ENCODE data around the gene NRP1.

The NRP1 gene

DNA sequence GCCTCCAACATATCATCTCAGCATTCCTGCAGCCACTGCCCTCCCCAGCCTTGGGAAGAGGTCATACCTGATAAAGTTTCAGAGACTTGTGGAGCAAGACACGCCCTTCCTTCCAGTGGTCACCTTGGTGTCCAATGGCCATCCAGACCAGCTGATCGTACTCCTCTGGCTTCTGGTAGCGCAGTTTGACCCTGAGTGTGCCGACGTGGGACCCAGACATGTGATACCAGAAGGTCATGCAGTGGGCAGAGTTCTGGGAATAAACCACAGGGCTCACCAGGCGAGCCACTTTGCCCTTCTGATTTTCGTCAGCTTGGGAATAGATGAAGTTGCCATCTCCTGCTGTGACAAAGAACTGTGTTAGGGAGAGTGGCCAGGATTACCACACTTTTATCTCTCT lies 148.3 kb downstream of the NRP1 start:
- Histone ChIP-seq H3K4me3 (no peak overlapping the region), H3K27me3 (no peaks in the 10 kb centered on the region), H3K4me2 (no peak overlapping the region), H3K9ac (no peak overlapping the region), H3K36me3 (no peaks in the 10 kb centered on the region), H3K27ac (no peak overlapping the region), H4K20me1 (no peaks in the 10 kb centered on the region), H3K9me3 (no peaks in the 10 kb centered on the region), H3K4me1 (peaks cover 10% of the 10 kb centered on the region)
- TF ChIP-seq Cebpa-rat (IDR thresholded peaks at IDR 0.05), result no peak

DNA sequence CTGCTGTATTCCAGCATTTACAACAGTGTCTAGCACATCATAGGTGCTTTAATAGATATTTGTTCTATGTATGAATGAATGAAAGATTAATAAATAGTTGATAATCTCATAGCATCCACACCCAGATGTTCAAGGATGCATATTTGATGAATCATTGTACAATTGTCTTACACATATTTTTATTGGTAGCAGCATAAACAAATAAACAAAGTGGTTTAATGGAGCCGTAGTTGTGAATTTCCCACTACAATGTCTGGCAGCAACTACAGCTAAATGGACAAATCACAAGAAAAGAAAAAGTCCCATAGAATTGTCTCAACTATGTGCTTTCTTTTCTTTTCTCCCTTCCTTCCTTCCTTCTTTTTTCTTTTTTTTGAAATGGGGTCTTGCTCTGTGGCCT lies 150.8 kb downstream of the NRP1 start:
- Histone ChIP-seq H3K36me3 (no peaks in the 10 kb centered on the region), H3K4me1 (no peaks in the 10 kb centered on the region), H3K9me3 (no peaks in the 10 kb centered on the region), H3K4me3 (no peak overlapping the region), H3K27ac (no peak overlapping the region), H3K9ac (no peak overlapping the region), H4K20me1 (no peaks in the 10 kb centered on the region), H3K27me3 (no peaks in the 10 kb centered on the region), H3K4me2 (no peak overlapping the region)
- no peak for TF ChIP-seq Cebpa-rat (IDR thresholded peaks at IDR 0.05)

DNA sequence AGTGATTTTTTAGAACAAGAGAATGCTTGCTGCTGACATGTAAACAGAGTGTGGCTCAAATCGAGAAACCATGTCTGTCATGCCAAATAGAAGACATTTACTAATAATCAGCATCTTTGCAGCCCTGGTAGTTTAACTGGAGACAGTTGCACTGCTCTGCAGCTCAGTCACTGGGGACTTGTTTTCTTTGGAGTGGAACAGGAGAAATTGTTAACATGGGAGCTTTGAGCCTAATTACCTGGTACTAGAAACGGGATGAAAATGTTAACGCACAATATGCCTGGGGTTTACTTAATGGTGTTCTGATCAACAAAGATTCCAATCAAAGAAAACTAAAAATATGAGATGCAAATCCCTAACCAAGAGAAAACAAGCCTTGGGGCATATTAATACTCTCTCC lies 153.5 kb downstream of the NRP1 start:
- no peak for TF ChIP-seq Cebpa-rat (IDR thresholded peaks at IDR 0.05)
- Histone ChIP-seq H3K27ac (no peak overlapping the region), H4K20me1 (no peaks in the 10 kb centered on the region)

DNA sequence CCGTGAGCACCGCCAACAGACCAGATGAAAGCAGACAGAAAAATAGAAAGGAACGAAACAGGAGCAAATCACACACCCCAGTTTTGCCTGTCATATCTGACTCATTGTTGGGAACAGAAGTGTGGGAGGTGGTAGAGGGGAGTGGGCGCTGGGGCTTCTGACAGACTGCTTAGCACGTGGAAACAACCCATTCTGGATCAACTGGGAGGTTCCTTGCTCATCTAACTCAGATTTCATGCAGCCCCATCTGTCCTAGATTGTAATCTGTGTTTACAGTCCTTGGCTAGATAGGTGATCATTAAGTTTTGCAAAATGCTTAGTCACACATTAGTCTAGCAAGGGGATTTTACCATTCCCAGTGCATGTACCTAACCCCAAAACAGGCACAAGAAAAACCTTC lies 154.1 kb downstream of the NRP1 start:
- H3K4me1 ChIP-seq, result no peaks in the 10 kb centered on the region
- H3K4me3 ChIP-seq, result no peak overlapping the region
- H4K20me1 ChIP-seq, result no peaks in the 10 kb centered on the region
- no peaks in the 10 kb centered on the region for H3K9me3 ChIP-seq
- no peak overlapping the region for H3K27ac ChIP-seq
- no peaks in the 10 kb centered on the region for H3K27me3 ChIP-seq
- H3K9ac ChIP-seq, result no peak overlapping the region
- no peak overlapping the region for H3K4me2 ChIP-seq
- H3K36me3 ChIP-seq, result no peaks in the 10 kb centered on the region
- no peak for TF ChIP-seq Cebpa-rat (IDR thresholded peaks at IDR 0.05)

More for the DNA sequence above, 153.5 kb downstream of the NRP1 start:
- Histone ChIP-seq H3K4me2 (no peak overlapping the region), H3K27me3 (no peaks in the 10 kb centered on the region), H3K9ac (no peak overlapping the region), H3K36me3 (no peaks in the 10 kb centered on the region), H3K4me1 (no peaks in the 10 kb centered on the region), H3K4me3 (no peak overlapping the region), H3K9me3 (no peaks in the 10 kb centered on the region)

DNA sequence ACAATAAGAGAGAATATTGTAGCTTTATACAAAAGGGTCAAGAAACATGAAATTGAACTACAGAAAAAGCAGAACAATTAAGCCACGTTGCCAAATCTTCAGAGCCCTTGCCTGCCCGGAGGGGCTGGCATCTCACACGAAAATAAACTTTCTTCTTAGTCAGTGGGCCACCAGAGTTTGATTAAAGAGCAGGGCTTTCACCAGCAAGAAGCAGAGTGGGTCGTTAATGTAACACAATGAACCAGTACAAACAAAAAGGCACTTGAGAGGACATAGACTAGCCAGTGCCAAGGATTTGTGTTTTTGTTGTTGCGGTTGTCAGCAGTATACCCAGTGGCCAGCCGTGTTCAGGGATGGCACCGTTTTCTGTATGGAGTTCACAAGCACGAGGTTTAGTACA lies 155.4 kb downstream of the NRP1 start:
- Histone ChIP-seq H3K4me2 (no peak overlapping the region), H4K20me1 (no peaks in the 10 kb centered on the region), H3K4me1 (no peaks in the 10 kb centered on the region), H3K36me3 (no peaks in the 10 kb centered on the region), H3K27me3 (no peaks in the 10 kb centered on the region), H3K27ac (no peak overlapping the region), H3K9me3 (no peaks in the 10 kb centered on the region), H3K4me3 (no peak overlapping the region), H3K9ac (no peak overlapping the region)
- TF ChIP-seq Cebpa-rat (IDR thresholded peaks at IDR 0.05), result no peak

DNA sequence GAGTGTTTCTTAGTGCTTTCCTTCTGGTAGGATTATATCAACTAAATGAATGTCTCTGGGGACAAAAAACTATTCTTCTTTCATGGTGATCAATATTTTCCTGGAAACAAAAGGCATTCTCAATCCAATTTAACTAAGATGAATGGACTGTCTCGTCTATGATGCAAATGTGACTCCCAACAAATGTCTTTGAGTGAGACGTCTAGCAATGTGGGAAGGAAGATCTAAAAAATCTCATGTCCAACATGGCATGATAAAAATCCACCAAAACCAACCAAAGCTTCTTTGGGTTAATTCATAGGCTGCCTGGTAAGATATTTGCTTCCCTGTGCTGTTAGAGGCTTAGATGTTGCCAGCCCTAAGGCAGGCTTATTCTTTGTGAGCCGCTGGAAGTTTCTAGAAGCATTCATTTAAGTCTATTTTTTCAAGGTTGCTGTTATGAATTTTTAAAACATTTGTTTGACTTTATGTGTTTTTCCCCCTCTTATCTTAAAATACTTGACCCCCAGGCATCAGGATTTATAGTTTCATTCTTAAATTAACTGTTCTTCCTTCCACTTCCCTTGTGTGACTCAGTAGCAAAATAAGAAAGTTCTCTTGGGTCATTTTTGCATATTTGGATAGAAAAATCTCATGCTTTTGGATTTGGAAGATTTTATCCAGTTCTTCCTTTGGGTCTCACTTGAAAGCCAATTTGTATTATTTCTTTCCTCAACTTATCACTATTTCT lies 156.3 kb downstream of the NRP1 start:
- no peak overlapping the region for H3K4me2 ChIP-seq
- H3K27ac ChIP-seq, result no peak overlapping the region
- TF ChIP-seq Cebpa-rat (IDR thresholded peaks at IDR 0.05), result no peak
- H3K9ac ChIP-seq, result no peak overlapping the region
- no peaks in the 10 kb centered on the region for H3K27me3 ChIP-seq
- H3K9me3 ChIP-seq, result no peaks in the 10 kb centered on the region
- no peak overlapping the region for H3K4me3 ChIP-seq
- H3K36me3 ChIP-seq, result no peaks in the 10 kb centered on the region
- no peaks in the 10 kb centered on the region for H3K4me1 ChIP-seq
- H4K20me1 ChIP-seq, result no peaks in the 10 kb centered on the region

DNA sequence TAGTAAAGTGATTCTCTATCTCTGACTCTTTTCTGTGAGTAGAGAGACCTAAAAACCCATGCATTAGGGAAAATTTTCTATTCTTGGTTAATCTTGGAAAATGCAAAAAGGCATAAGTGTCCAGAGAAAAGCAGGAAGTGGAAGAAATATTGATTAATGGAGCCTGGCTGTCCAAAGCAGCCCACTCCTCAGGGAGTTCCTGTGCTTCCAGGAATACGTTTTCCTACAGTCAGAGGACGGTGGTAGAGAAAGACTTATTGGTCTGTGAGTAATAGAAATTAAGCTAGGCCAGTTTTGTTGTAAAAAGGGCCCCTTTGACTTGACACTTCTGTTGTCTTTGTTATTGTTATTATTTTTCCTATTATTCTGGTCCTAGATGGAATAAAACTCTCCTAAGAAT lies 157.8 kb downstream of the NRP1 start:
- Histone ChIP-seq H3K4me3 (no peak overlapping the region), H3K36me3 (no peaks in the 10 kb centered on the region), H3K9ac (no peak overlapping the region), H3K27ac (no peak overlapping the region), H4K20me1 (no peaks in the 10 kb centered on the region), H3K4me2 (no peak overlapping the region), H3K27me3 (no peaks in the 10 kb centered on the region), H3K4me1 (no peaks in the 10 kb centered on the region), H3K9me3 (no peaks in the 10 kb centered on the region)
- TF ChIP-seq Cebpa-rat (IDR thresholded peaks at IDR 0.05), result no peak

DNA sequence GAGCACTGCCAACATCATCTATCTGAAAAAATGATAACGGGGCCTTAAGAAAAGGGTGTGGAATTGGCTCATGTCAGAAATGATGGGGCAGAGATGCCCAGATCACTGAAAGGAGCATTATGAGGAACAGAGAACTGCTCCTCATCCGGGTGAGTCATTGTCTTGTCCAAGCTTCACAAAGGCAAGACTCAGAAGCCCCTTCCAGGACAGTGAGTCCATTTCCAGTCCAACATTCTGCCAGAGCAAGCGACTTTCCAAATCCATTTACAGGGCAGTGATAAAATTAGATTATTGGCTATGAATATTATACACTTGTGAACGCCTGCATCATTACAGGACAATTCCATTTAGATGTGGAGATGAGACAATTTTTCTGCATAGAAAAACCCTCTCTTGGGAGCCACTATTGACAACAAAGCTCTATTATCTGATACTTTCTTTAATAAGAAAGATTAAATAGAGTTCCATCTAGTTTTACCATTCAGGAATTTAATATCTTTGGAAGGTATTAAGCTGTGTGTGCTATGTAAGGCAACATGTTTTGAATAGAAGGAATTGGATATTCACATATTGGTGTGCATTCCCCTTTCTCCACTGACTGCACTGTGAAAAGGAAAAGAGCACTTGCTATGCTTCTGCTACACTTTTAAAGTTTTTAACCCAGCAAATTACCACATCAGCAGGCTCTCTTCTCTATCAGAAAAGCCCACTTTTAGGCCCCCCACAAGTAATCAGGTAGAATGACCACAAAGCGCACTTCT lies 159.6 kb downstream of the NRP1 start:
- H4K20me1 ChIP-seq, result no peaks in the 10 kb centered on the region
- no peaks in the 10 kb centered on the region for H3K9me3 ChIP-seq
- no peak overlapping the region for H3K9ac ChIP-seq
- H3K4me2 ChIP-seq, result no peak overlapping the region
- H3K36me3 ChIP-seq, result no peaks in the 10 kb centered on the region
- no peak overlapping the region for H3K4me3 ChIP-seq
- H3K4me1 ChIP-seq, result no peaks in the 10 kb centered on the region
- no peaks in the 10 kb centered on the region for H3K27me3 ChIP-seq
- no peak for TF ChIP-seq Cebpa-rat (IDR thresholded peaks at IDR 0.05)
- H3K27ac ChIP-seq, result no peak overlapping the region

DNA sequence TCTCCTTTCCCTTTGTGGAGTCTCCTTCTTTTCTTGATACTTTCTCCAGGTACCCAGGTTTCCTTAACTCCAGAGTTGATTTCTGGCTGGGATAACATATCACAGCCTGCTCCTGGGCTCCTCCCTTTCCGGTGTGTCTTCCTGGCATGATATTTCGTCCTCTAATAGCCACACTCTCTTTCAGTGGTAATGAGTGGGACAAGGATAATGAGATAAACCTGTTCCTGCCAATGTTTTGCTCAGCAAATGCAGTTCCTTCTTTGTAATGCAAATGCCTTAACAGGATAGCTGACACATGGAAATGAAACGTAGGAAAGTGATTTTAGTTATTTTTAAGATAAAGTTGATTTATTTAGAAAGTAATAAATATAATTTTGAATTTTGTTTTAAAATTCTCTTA lies 168.6 kb downstream of the NRP1 start:
- no peak overlapping the region for H3K27ac ChIP-seq
- no peak overlapping the region for H3K4me3 ChIP-seq

DNA sequence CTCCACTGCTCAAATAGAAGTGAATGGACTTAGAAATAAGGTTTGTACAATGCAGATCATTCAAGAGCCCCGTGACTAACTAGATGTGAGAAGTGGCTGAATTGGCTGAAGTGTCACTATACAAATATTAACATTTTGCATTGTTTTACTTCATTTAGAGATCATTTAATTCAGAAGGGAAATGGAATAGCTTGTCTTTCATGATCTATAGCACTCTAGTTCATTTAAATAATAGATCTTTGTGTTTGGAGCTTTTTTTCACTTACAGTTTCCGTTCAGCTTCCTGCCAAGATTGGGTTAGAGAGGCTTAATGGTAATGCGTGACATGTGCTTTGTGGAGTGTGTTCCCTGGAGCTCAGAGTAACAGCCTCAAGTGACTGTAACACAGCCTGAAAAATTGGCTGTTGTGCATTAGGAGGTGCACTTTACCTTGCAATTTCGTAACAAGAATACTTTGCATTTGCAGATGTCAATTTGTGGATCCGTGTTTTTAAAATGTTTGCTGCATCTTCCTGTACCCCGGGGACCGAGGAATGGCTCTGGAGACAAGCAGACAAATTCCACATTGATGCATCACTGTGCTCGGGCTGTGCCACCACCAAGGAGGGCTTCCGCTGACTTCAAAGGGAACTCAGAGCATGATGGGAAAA lies 170.3 kb downstream of the NRP1 start:
- Histone ChIP-seq H3K36me3 (no peaks in the 10 kb centered on the region), H3K9me3 (no peaks in the 10 kb centered on the region), H3K4me1 (peaks cover 5% of the 10 kb centered on the region; the same call in 1 of the 2 replicates), H3K9ac (no peak overlapping the region), H3K27me3 (no peaks in the 10 kb centered on the region), H3K4me3 (no peak overlapping the region), H4K20me1 (no peaks in the 10 kb centered on the region), H3K4me2 (no peak overlapping the region), H3K27ac (no peak overlapping the region)
- TF ChIP-seq Cebpa-rat (IDR thresholded peaks at IDR 0.05), result no peak

More for the DNA sequence above, 168.6 kb downstream of the NRP1 start:
- Histone ChIP-seq H3K4me1 (peaks cover 3% of the 10 kb centered on the region; the same call in 1 of the 2 replicates), H4K20me1 (no peaks in the 10 kb centered on the region), H3K9me3 (no peaks in the 10 kb centered on the region), H3K36me3 (no peaks in the 10 kb centered on the region), H3K4me2 (no peak overlapping the region), H3K9ac (no peak overlapping the region), H3K27me3 (no peaks in the 10 kb centered on the region)
- TF ChIP-seq Cebpa-rat (IDR thresholded peaks at IDR 0.05), result no peak
